IMR-90 (cell line): ENCODE measurements around the gene BCL2L13. TPM values are rescaled to one million over a fixed set of nuclear protein-coding genes. Genes with fewer than 3 reads are reported as not detected.

ENCODE experiments used
- ATAC-seq: fragments of 200-7000 bp; cut with Tn5 transposase; 2 replicates; pipeline ENCODE4 v1.9.1; 2020; ENCODE audit warnings: low read depth, mild to moderate bottlenecking, moderate library complexity
- BruUV-seq: library from RNA; stranded (reverse); fragments of 400-500 nt; replicated peaks from 2 replicates; lab custom pipeline; 2021; lab: Mats Ljungman, UMichigan
- CTCF ChIA-PET: fragments of 300-600 bp; formaldehyde crosslinking; extraction: SDS; loops from one replicate; lab custom pipeline; 2021; ENCODE audit warnings: antibody characterized with exemption; lab: Yijun Ruan, JAX
- POLR2A ChIA-PET: fragments of 300-600 bp; sonication (Branson Sonifier 250); formaldehyde crosslinking; loops from one replicate; lab custom pipeline; 2022; ENCODE audit warnings: antibody characterized with exemption; ENCODE audit not compliant: unreplicated experiment; lab: Charles Lee
- DNase-seq: peaks from one replicate; pipeline ENCODE4 v3.0.0; 2013
- H2AFZ ChIP-seq: replicated peaks from 2 replicates; pipeline ENCODE3; 2013; ENCODE audit warnings: low read length, mild to moderate bottlenecking; ENCODE audit not compliant: poor library complexity
- H2AK5ac ChIP-seq: 2 replicates; pipeline ENCODE4 v1.6.1; 2013; ENCODE audit warnings: low read depth, low read length, inconsistent platforms
- H2AK9ac ChIP-seq: replicated peaks from 2 replicates; pipeline ENCODE3; 2013; ENCODE audit warnings: mild to moderate bottlenecking, low read depth, low read length, moderate library complexity; ENCODE audit not compliant: poor library complexity
- H2BK120ac ChIP-seq: 2 replicates; pipeline ENCODE4 v1.6.1; 2013; ENCODE audit warnings: low read depth, low read length, inconsistent platforms
- H2BK15ac ChIP-seq: 3 replicates; pipeline ENCODE4 v1.6.1; 2013; ENCODE audit warnings: low read depth, low read length, inconsistent platforms
- H2BK20ac ChIP-seq: 2 replicates; pipeline ENCODE4 v1.6.1; 2013; ENCODE audit warnings: low read depth, mild to moderate bottlenecking, inconsistent platforms, low read length, moderate library complexity
- H2BK5ac ChIP-seq: 2 replicates; pipeline ENCODE4 v1.6.1; 2013; ENCODE audit warnings: mild to moderate bottlenecking, low read depth, low read length, inconsistent platforms; ENCODE audit not compliant: poor library complexity, severe bottlenecking
- H3K14ac ChIP-seq: replicated peaks from 2 replicates; pipeline ENCODE4 v1.6.1; 2013; ENCODE audit warnings: low read depth, low read length, inconsistent platforms
- H3K18ac ChIP-seq: 2 replicates; pipeline ENCODE4 v1.6.1; 2013; ENCODE audit warnings: low read depth, low read length, control low read depth
- H3K23ac ChIP-seq: 2 replicates; pipeline ENCODE4 v1.6.1; 2013; ENCODE audit warnings: low read depth, low read length, inconsistent platforms
- H3K27ac ChIP-seq: 2 replicates; pipeline ENCODE4 v1.5.1; 2013; ENCODE audit warnings: mild to moderate bottlenecking, control low read depth, low read length; ENCODE audit not compliant: insufficient read depth
- H3K27me3 ChIP-seq: 2 replicates; pipeline ENCODE4 v1.6.1; 2013; ENCODE audit warnings: low read length; ENCODE audit not compliant: control insufficient read depth, insufficient read depth
- H3K36me3 ChIP-seq: 2 replicates; pipeline ENCODE4 v1.6.1; 2013; ENCODE audit warnings: low read length, mixed read lengths; ENCODE audit not compliant: control insufficient read depth, insufficient read depth
- H3K4ac ChIP-seq: 2 replicates; pipeline ENCODE4 v1.6.1; 2013; ENCODE audit warnings: low read depth, low read length, inconsistent platforms
- H3K4me1 ChIP-seq: 2 replicates; pipeline ENCODE4 v1.6.1; 2013; ENCODE audit warnings: low read length, mixed read lengths; ENCODE audit not compliant: control insufficient read depth, insufficient read depth
- H3K4me2 ChIP-seq: 2 replicates; pipeline ENCODE4 v1.6.1; 2013; ENCODE audit warnings: low read depth, mild to moderate bottlenecking, control low read depth, low read length, moderate library complexity
- H3K4me3 ChIP-seq: 2 replicates; pipeline ENCODE4 v1.5.1; 2013; ENCODE audit warnings: low read depth, mild to moderate bottlenecking, control low read depth, low read length, moderate library complexity; ENCODE audit not compliant: insufficient read depth
- H3K56ac ChIP-seq: 2 replicates; pipeline ENCODE4 v1.6.1; 2013; ENCODE audit warnings: low read length, inconsistent platforms; ENCODE audit not compliant: insufficient read depth; ENCODE audit errors: extremely low read depth
- H3K79me1 ChIP-seq, 2 experiments: 2 replicates each; pipeline ENCODE4 v1.6.1; 2013; ENCODE audit warnings: low read length in 2 of 2, inconsistent platforms in 1 of 2, low read depth in 1 of 2
- H3K9ac ChIP-seq: 2 replicates; pipeline ENCODE4 v1.6.1; 2013; ENCODE audit warnings: low read depth, low read length, control low read depth
- H3K9me1 ChIP-seq: 2 replicates; pipeline ENCODE4 v1.6.1; 2013; ENCODE audit warnings: low read length, inconsistent platforms; ENCODE audit not compliant: insufficient read depth
- H3K9me3 ChIP-seq: 2 replicates; pipeline ENCODE4 v1.6.1; 2013; ENCODE audit warnings: low read length; ENCODE audit not compliant: control insufficient read depth, insufficient read depth
- H4K20me1 ChIP-seq: 2 replicates; pipeline ENCODE4 v1.6.1; 2013; ENCODE audit warnings: low read length, inconsistent platforms; ENCODE audit not compliant: insufficient read depth
- H4K5ac ChIP-seq: 2 replicates; pipeline ENCODE4 v1.6.1; 2013; ENCODE audit warnings: mild to moderate bottlenecking, low read depth, low read length, control low read depth
- H4K8ac ChIP-seq, 2 experiments: 2 replicates each; pipeline ENCODE4 v1.6.1; 2013; ENCODE audit warnings: low read depth in 2 of 2, low read length in 2 of 2, control low read depth in 1 of 2, inconsistent platforms in 1 of 2
- H4K91ac ChIP-seq: 2 replicates; pipeline ENCODE4 v1.6.1; 2013; ENCODE audit warnings: low read depth, low read length, inconsistent platforms; ENCODE audit not compliant: insufficient read depth
- CHD1 ChIP-seq: IDR thresholded peaks from 2 replicates; pipeline ENCODE4 v1.6.1; 2012; ENCODE audit warnings: low read depth, low read length, improper control_type of control experiment
- CTCF ChIP-seq: conservative IDR thresholded peaks from 2 replicates; pipeline ENCODE4 v1.5.1; 2012; ENCODE audit warnings: mild to moderate bottlenecking, low read depth, low read length, improper control_type of control experiment
- FOS ChIP-seq: fragments of 150-350 bp; IDR thresholded peaks from 2 replicates; pipeline ENCODE4 v1.6.1; 2016; ENCODE audit warnings: low read depth, low read length
- MAZ ChIP-seq: IDR thresholded peaks from 2 replicates; pipeline ENCODE4 v1.6.1; 2012; ENCODE audit warnings: low read depth, mild to moderate bottlenecking, low read length, improper control_type of control experiment, moderate library complexity, borderline replicate concordance
- RAD21 ChIP-seq: IDR thresholded peaks from 2 replicates; pipeline ENCODE4 v1.6.1; 2012; ENCODE audit warnings: low read length, improper control_type of control experiment
- WGBS, 2 experiments: methylation state at CpG; one replicate each; pipeline versions ENCODE4 v1.1.5 to v1.1.7; 2013; ENCODE audit warnings: missing lambda C conversion rate in 2 of 2; ENCODE audit not compliant: insufficient read length in 1 of 2; ENCODE audit errors: extremely low coverage in 2 of 2; 5-methylcytosine and 5-hydroxymethylcytosine counted together
- dilution Hi-C: fragments of 300-500 bp; cut with HindIII; formaldehyde crosslinking; loops from one replicate; pipeline ENCODE4 v1.14.3; 2018; ENCODE audit warnings: low sequenced_read_pairs; ENCODE audit not compliant: unreplicated experiment
- in situ Hi-C: fragments of 300-500 bp; cut with MboI; formaldehyde crosslinking; loops from 3 replicates; pipeline ENCODE4 v1.14.3; 2019; ENCODE audit warnings: low sequenced_read_pairs, inconsistent platforms, mixed read lengths
- intact Hi-C: fragments of 100-400 bp; cut with micrococcal nuclease; formaldehyde crosslinking; loops from 2 replicates; pipeline ENCODE4 v1.10.0; 2022
- polyA plus RNA-seq, 3 experiments: library from polyadenylated mRNA; depleted of rRNA; stranded (reverse); fragments of >200 nt; gene quantifications; 2 replicates each; pipeline ENCODE4 v1.2.3, GENCODE V29; 2012; ENCODE audit warnings: low replicate concordance in 1 of 3
- total RNA-seq: library from RNA; depleted of rRNA; stranded (reverse); fragments of >200 nt; gene quantifications from 2 replicates; pipeline ENCODE4 v1.2.3, GENCODE V29; 2012

The BCL2L13 gene
- total and polyA plus RNA-seq, 2 of the 4 experiments (the other 2 are of a cell fraction) = 42.6 to 86.7 TPM

GRCh38 chr22:17629173-17629489 is 9.4 kb upstream of the BCL2L13 start:
- POLR2A ChIA-PET = no interaction called here
- TF ChIP-seq FOS = no peak
- TF ChIP-seq MAZ = no peak
- no peak for TF ChIP-seq RAD21
- no peak for TF ChIP-seq CHD1
- TF ChIP-seq CTCF = no peak
- in situ Hi-C loops = no loop called here

More at GRCh38 chr22:17629173-17629489, 9.4 kb upstream of the BCL2L13 start:
- WGBS, 2 experiments = no CpG with 5 or more reads among the region's 1 CpG
- H2AK9ac ChIP-seq = peak overlapping the region; percentile 94
- CTCF ChIA-PET = no interaction called here
- H3K9me3 ChIP-seq = no peaks in the 10 kb centered on the region
- peak overlapping the region; percentile 85 for H4K5ac ChIP-seq
- peak overlapping the region; percentile 8; the same call in 1 of the 2 replicates for H2BK20ac ChIP-seq
- H3K56ac ChIP-seq = peak overlapping the region; percentile 94
- BruUV-seq = TSS peak; percentile 94
- H3K4me2 ChIP-seq = peak overlapping the region; percentile 84
- peak overlapping the region; percentile 96 to 98 for H4K8ac ChIP-seq
- peak overlapping the region; percentile 88 for H3K18ac ChIP-seq
- H3K9me1 ChIP-seq = no peaks in the 10 kb centered on the region; the same call in 1 of the 2 replicates
- peak overlapping the region; percentile 83; the same call in 1 of the 2 replicates for H2AK5ac ChIP-seq
- H4K91ac ChIP-seq = peak overlapping the region; percentile 48; the same call in 1 of the 2 replicates
- peak overlapping the region; percentile 97 for H3K27ac ChIP-seq
- H3K23ac ChIP-seq = peak overlapping the region; percentile 86; the same call in 1 of the 2 replicates
- peak overlapping the region; percentile 81 for H3K4ac ChIP-seq
- peaks cover 2% of the 10 kb centered on the region for H3K4me1 ChIP-seq
- intact Hi-C loops = loop anchor here (5.0 kb wide), 1 partner anchor 57 kb away; no protein-coding TSS in a partner anchor
- H3K36me3 ChIP-seq = peaks cover 3% of the 10 kb centered on the region
- peak overlapping the region; percentile 96 for H3K9ac ChIP-seq
- ATAC-seq = no peak
- H3K4me3 ChIP-seq = peak overlapping the region; percentile 69
- H3K14ac ChIP-seq = peak overlapping the region; percentile 90
- no peaks in the 10 kb centered on the region for H4K20me1 ChIP-seq
- peak overlapping the region; percentile 87 for H2BK5ac ChIP-seq
- no peaks in the 10 kb centered on the region for H3K27me3 ChIP-seq
- H3K79me1 ChIP-seq = peaks cover 8 to 42% of the 10 kb centered on the region in 2 experiments
- peak overlapping the region; percentile 15; the same call in 1 of the 2 replicates for H2BK120ac ChIP-seq
- DNase-seq = no peak
- peak overlapping the region; percentile 96 for H2AFZ ChIP-seq
- peak overlapping the region; percentile 54; the same call in 1 of the 3 replicates for H2BK15ac ChIP-seq
- dilution Hi-C loops = no loop called here
